Neural cell (in vitro differentiated cells): ENCODE data around the gene OR6K2. TPM values are rescaled to one million over a fixed set of nuclear protein-coding genes. Genes with fewer than 3 reads are reported as not detected.
A peak's percentile ranks its signal among the peaks of the same experiment; 100 is the strongest.
"Not testable (repeated sequence)": the region's sequence is repeated elsewhere in the genome, so short reads cannot be mapped to it uniquely, and the experiment has no call there.

Experiments used
- H2AFZ ChIP-seq: fragments of 200-600, 300-800 bp; sonication (generic), shearing (Covaris generic); 2 replicates; pipeline ENCODE4 v1.6.0; 2014; ENCODE audit warnings: low read depth, mild to moderate bottlenecking, antibody characterized with exemption, low read length, moderate library complexity
- H3F3A ChIP-seq: fragments of 200-600 bp; shearing (Covaris generic); 2 replicates; pipeline ENCODE4 v1.6.1; 2016; ENCODE audit warnings: mild to moderate bottlenecking, moderate library complexity, mixed read lengths, antibody characterized with exemption, low read length; ENCODE audit not compliant: insufficient read depth, poor library complexity, severe bottlenecking
- H3K27ac ChIP-seq: fragments of 200-600, 300-800 bp; sonication (generic), shearing (Covaris generic); 2 replicates; pipeline ENCODE4 v1.5.1; 2014; ENCODE audit warnings: mild to moderate bottlenecking, low read length, moderate library complexity
- H3K27me3 ChIP-seq: fragments of 300-800, 200-600 bp; sonication (generic), shearing (Covaris generic); 2 replicates; pipeline ENCODE4 v1.6.0; 2014; ENCODE audit warnings: mild to moderate bottlenecking, low read depth, low read length, moderate library complexity; ENCODE audit not compliant: insufficient read depth
- H3K36me3 ChIP-seq: fragments of 300-800, 200-600 bp; sonication (generic), shearing (Covaris generic); 2 replicates; pipeline ENCODE4 v1.5.1; 2014; ENCODE audit warnings: mild to moderate bottlenecking, antibody characterized with exemption, low read length, moderate library complexity; ENCODE audit not compliant: insufficient read depth
- H3K4me2 ChIP-seq: fragments of 300-800, 200-600 bp; sonication (generic), shearing (Covaris generic); 2 replicates; pipeline ENCODE4 v1.6.0; 2014; ENCODE audit warnings: mild to moderate bottlenecking, low read length
- H3K4me3 ChIP-seq: fragments of 300-800, 200-600 bp; sonication (generic), shearing (Covaris generic); 2 replicates; pipeline ENCODE4 v1.5.1; 2014; ENCODE audit warnings: mild to moderate bottlenecking, low read length, moderate library complexity
- H3K79me2 ChIP-seq: fragments of 200-600 bp; shearing (Covaris generic); replicated peaks from 2 replicates; pipeline ENCODE4 v1.6.0; 2014; ENCODE audit warnings: mild to moderate bottlenecking, low read length, moderate library complexity; ENCODE audit not compliant: insufficient read depth
- H3K9ac ChIP-seq: fragments of 300-800, 200-600 bp; sonication (generic), shearing (Covaris generic); 2 replicates; pipeline ENCODE4 v1.6.1; 2016; ENCODE audit warnings: mild to moderate bottlenecking, low read length, mixed read lengths
- H3K9me2 ChIP-seq: fragments of 200-600 bp; shearing (Covaris generic); 2 replicates; pipeline ENCODE4 v1.6.1; 2016; ENCODE audit warnings: mild to moderate bottlenecking, low read length, mixed read lengths; ENCODE audit not compliant: insufficient read depth
- H3K9me3 ChIP-seq: fragments of 200-600, 300-800 bp; sonication (generic), shearing (Covaris generic); 2 replicates; pipeline ENCODE4 v1.6.1; 2016; ENCODE audit warnings: mild to moderate bottlenecking, mixed run types, low read length, moderate library complexity, mixed read lengths
- H4K20me1 ChIP-seq: fragments of 200-600 bp; shearing (Covaris generic); 2 replicates; pipeline ENCODE4 v1.6.1; 2016; ENCODE audit warnings: mild to moderate bottlenecking, mixed run types; ENCODE audit not compliant: insufficient read depth
- CTCF ChIP-seq: fragments of 450-650 bp; IDR thresholded peaks from 2 replicates; pipeline ENCODE4 v1.5.1; 2014; ENCODE audit warnings: antibody characterized with exemption, mild to moderate bottlenecking, moderate library complexity; ENCODE audit not compliant: poor library complexity, severe bottlenecking
- EP300 ChIP-seq: fragments of 450-650 bp; conservative IDR thresholded peaks from 2 replicates; pipeline ENCODE4 v1.6.1; 2014; ENCODE audit warnings: antibody characterized with exemption, mild to moderate bottlenecking, moderate library complexity; ENCODE audit not compliant: poor library complexity, severe bottlenecking
- EZH2 ChIP-seq: fragments of 200-600, 300-800 bp; shearing (Covaris generic), sonication (generic); IDR thresholded peaks from 2 replicates; pipeline ENCODE4 v1.6.1; 2014; ENCODE audit warnings: antibody characterized with exemption, low read length, borderline replicate concordance, mild to moderate bottlenecking; ENCODE audit not compliant: insufficient read depth, poor library complexity, severe bottlenecking
- MXI1 ChIP-seq: fragments of 450-650 bp; conservative IDR thresholded peaks from 2 replicates; pipeline ENCODE4 v1.6.1; 2014; ENCODE audit warnings: antibody characterized with exemption, mild to moderate bottlenecking; ENCODE audit not compliant: poor library complexity, severe bottlenecking
- POLR2AphosphoS5 ChIP-seq: IDR thresholded peaks from 2 replicates; pipeline ENCODE4 v1.6.1; 2012
- RAD21 ChIP-seq: fragments of 450-650 bp; conservative IDR thresholded peaks from 2 replicates; pipeline ENCODE4 v1.6.1; 2014; ENCODE audit warnings: antibody characterized with exemption, mild to moderate bottlenecking, moderate library complexity
- REST ChIP-seq: IDR thresholded peaks from 2 replicates; pipeline ENCODE4 v1.6.1; 2012; ENCODE audit warnings: borderline replicate concordance
- SMC3 ChIP-seq: fragments of 450-650 bp; conservative IDR thresholded peaks from 2 replicates; pipeline ENCODE4 v1.6.1; 2014; ENCODE audit warnings: antibody characterized with exemption, mild to moderate bottlenecking, moderate library complexity; ENCODE audit not compliant: poor library complexity
- TAF1 ChIP-seq: IDR thresholded peaks from 2 replicates; pipeline ENCODE4 v1.6.1; 2012; ENCODE audit warnings: low read depth
- polyA plus RNA-seq: library from polyadenylated mRNA; depleted of rRNA; stranded (reverse); fragments of >200 nt; gene quantifications from 2 replicates; pipeline ENCODE4 v1.2.3, GENCODE V29; 2014

Gene OR6K2
- polyA plus RNA-seq, 1 donor from 2014 or later: not detected

- H3K9me2 ChIP-seq: no peaks in the 10 kb centered on the region
Measured at GRCh38 chr1:158691907-158692306, 8.5 kb downstream of the OR6K2 start.

GRCh38 chr1:158691149-158691548 lies 9.3 kb downstream of the OR6K2 start:
- H3K79me2 ChIP-seq, H3K36me3 ChIP-seq, H3F3A ChIP-seq, H3K4me2 ChIP-seq, H2AFZ ChIP-seq, H3K27me3 ChIP-seq, H4K20me1 ChIP-seq, H3K9me3 ChIP-seq, H3K9ac ChIP-seq, H3K27ac ChIP-seq, H3K9me2 ChIP-seq, H3K4me3 ChIP-seq: not testable (repeated sequence)

More at GRCh38 chr1:158691907-158692306, 8.5 kb downstream of the OR6K2 start:
- no peak overlapping the region for H3K27ac ChIP-seq
- no peak for TF ChIP-seq REST
- no peak for TF ChIP-seq MXI1
- no peak for TF ChIP-seq EZH2
- TF ChIP-seq TAF1: no peak
- TF ChIP-seq RAD21: no peak
- no peak for TF ChIP-seq POLR2AphosphoS5
- TF ChIP-seq EP300: no peak
- TF ChIP-seq CTCF: no peak
- no peak for TF ChIP-seq SMC3
- H3K36me3 ChIP-seq: no peaks in the 10 kb centered on the region
- H4K20me1 ChIP-seq: no peaks in the 10 kb centered on the region
- H3F3A ChIP-seq: no peaks in the 10 kb centered on the region
- H3K4me3 ChIP-seq: no peak overlapping the region
- H3K79me2 ChIP-seq: no peaks in the 10 kb centered on the region
- no peak overlapping the region for H2AFZ ChIP-seq
- no peak overlapping the region for H3K4me2 ChIP-seq
- H3K9ac ChIP-seq: no peak overlapping the region
- H3K9me3 ChIP-seq: no peaks in the 10 kb centered on the region
- no peaks in the 10 kb centered on the region for H3K27me3 ChIP-seq

- Histone ChIP-seq H3K79me2 (no peaks in the 10 kb centered on the region), H3K9ac (no peak overlapping the region), H3K27ac (no peak overlapping the region), H2AFZ (no peak overlapping the region), H3F3A (no peaks in the 10 kb centered on the region), H4K20me1 (no peaks in the 10 kb centered on the region), H3K4me2 (no peak overlapping the region), H3K4me3 (no peak overlapping the region), H3K36me3 (no peaks in the 10 kb centered on the region), H3K9me2 (no peaks in the 10 kb centered on the region), H3K27me3 (no peaks in the 10 kb centered on the region), H3K9me3 (no peaks in the 10 kb centered on the region)
- no peak for TF ChIP-seq TAF1
- TF ChIP-seq POLR2AphosphoS5: peak; percentile 66
- TF ChIP-seq MXI1: no peak
- TF ChIP-seq RAD21: no peak
- TF ChIP-seq EP300: peak; percentile 87
- TF ChIP-seq EZH2: no peak
Measured at GRCh38 chr1:158689875-158690274, 10.6 kb downstream of the OR6K2 start.
